ENCODE data around the gene FSIP1. TPM values are rescaled to one million over a fixed set of nuclear protein-coding genes. Genes with fewer than 3 reads are reported as not detected.

The FSIP1 gene
- total and polyA plus RNA-seq, 2 donors from 2014 or later = 0.75 to 2.4 TPM

- intact Hi-C loops (cut with DNase I) = no loop called here
- Histone ChIP-seq H3K27me3 (ENCODE audit: control insufficient read depth, insufficient read depth, low read length) (no peaks in the 10 kb centered on the region), H3K4me1 (ENCODE audit: control insufficient read depth in 2 of 3, insufficient read depth in 2 of 3, low read depth in 1 of 3, low read length in 3 of 3) (no peaks in the 10 kb centered on the region), H3K4me3 (ENCODE audit: low read length in 3 of 3) (no peak overlapping the region), H3K36me3 (ENCODE audit: control insufficient read depth in 2 of 3, insufficient read depth in 3 of 3, low read length in 3 of 3) (no peaks in the 10 kb centered on the region), H3K9ac (ENCODE audit: low read length in 3 of 3) (no peak overlapping the region), H3K9me3 (ENCODE audit: control insufficient read depth in 2 of 3, insufficient read depth in 1 of 3, low read length in 3 of 3) (peaks cover 0 to 2% (median 0%) of the 10 kb centered on the region in 3 donors), H3K27ac (ENCODE audit: low read depth in 2 of 2, low read length in 2 of 2) (no peak overlapping the region)
- no peak for FAIRE-seq
- TF ChIP-seq CTCF (IDR thresholded peaks at IDR 0.05; ENCODE audit: borderline replicate concordance, extremely low read depth, insufficient read depth) = no peak
- DNase-seq = no peak
These were observed 164.4 kb downstream of the FSIP1 start for GRCh38 chr15:39618063-39618823.

GRCh38 chr15:39616731-39617455 lies 165.7 kb downstream of the FSIP1 start:
- H3K9me3 ChIP-seq (ENCODE audit: control insufficient read depth in 2 of 3, insufficient read depth in 1 of 3, low read length in 3 of 3) = peaks cover 0 to 2% (median 0%) of the 10 kb centered on the region in 3 donors
- TF ChIP-seq CTCF (IDR thresholded peaks at IDR 0.05; ENCODE audit: borderline replicate concordance, extremely low read depth, insufficient read depth) = no peak
- no peaks in the 10 kb centered on the region for H3K36me3 ChIP-seq (ENCODE audit: control insufficient read depth in 2 of 3, insufficient read depth in 3 of 3, low read length in 3 of 3)
- no peaks in the 10 kb centered on the region for H3K27me3 ChIP-seq (ENCODE audit: control insufficient read depth, insufficient read depth, low read length)
- no peaks in the 10 kb centered on the region for H3K4me1 ChIP-seq (ENCODE audit: control insufficient read depth in 2 of 3, insufficient read depth in 2 of 3, low read depth in 1 of 3, low read length in 3 of 3)
- FAIRE-seq (no peak), DNase-seq (no peak)
- no peak overlapping the region for H3K4me3 ChIP-seq (ENCODE audit: low read length in 3 of 3)
- intact Hi-C loops (cut with DNase I) = no loop called here
- H3K27ac ChIP-seq (ENCODE audit: low read depth in 2 of 2, low read length in 2 of 2) = no peak overlapping the region
- H3K9ac ChIP-seq (ENCODE audit: low read length in 3 of 3) = no peak overlapping the region

GRCh38 chr15:39613861-39614260 lies 168.8 kb downstream of the FSIP1 start:
- no peak for DNase-seq
- no peak overlapping the region for H3K9ac ChIP-seq (ENCODE audit: low read length in 3 of 3)
- no peaks in the 10 kb centered on the region for H3K4me1 ChIP-seq (ENCODE audit: control insufficient read depth in 2 of 3, insufficient read depth in 2 of 3, low read depth in 1 of 3, low read length in 3 of 3)
- TF ChIP-seq CTCF (IDR thresholded peaks at IDR 0.05; ENCODE audit: borderline replicate concordance, extremely low read depth, insufficient read depth) = no peak
- H3K9me3 ChIP-seq (ENCODE audit: control insufficient read depth in 2 of 3, insufficient read depth in 1 of 3, low read length in 3 of 3) = peaks cover 0 to 13% (median 3%) of the 10 kb centered on the region in 3 donors
- intact Hi-C loops (cut with DNase I) = no loop called here
- FAIRE-seq = no peak
- no peak overlapping the region for H3K27ac ChIP-seq (ENCODE audit: low read depth in 2 of 2, low read length in 2 of 2)
- H3K4me3 ChIP-seq (ENCODE audit: low read length in 3 of 3) = no peak overlapping the region
- no peaks in the 10 kb centered on the region for H3K36me3 ChIP-seq (ENCODE audit: control insufficient read depth in 2 of 3, insufficient read depth in 3 of 3, low read length in 3 of 3)
- H3K27me3 ChIP-seq (ENCODE audit: control insufficient read depth, insufficient read depth, low read length) = no peaks in the 10 kb centered on the region
